ENCODE measurements around the gene PP2D1.
"Not testable (repeated sequence)": the region's sequence is repeated elsewhere in the genome, so short reads cannot be mapped to it uniquely, and the experiment has no call there.

Gene PP2D1

DNA sequence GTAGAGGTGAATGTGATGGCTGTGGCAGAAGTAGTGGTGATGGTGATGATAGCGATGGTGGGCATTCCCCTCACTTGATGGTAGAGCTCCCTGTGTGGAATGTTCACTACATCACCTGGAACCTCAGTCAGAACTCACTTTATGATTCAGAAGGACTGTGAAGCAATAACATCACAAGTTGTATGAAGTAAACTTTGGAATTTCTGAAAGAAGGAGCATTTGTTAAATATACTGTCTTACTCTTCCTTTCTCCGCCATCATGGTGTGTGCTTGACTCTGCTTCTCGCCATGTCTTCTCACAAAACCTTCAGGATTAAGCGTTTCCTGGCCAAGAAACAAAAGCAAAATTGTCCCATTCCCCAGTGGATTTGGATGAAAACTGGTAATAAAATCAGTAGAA is at the start of gene PP2D1:
PP2D1 (minus strand) TSS at position 101 of the 400 bp plus-strand sequence. CDS start 192 bp downstream, outside the sequence.
- DNase-seq (ENCODE audit: low read depth in 3 of 3): no peak

- DNase-seq (ENCODE audit: low read depth in 3 of 3): peak in 1 of 3 donors; percentile 11
These were observed 49.1 kb upstream of the PP2D1 start for GRCh38 chr3:20060974-20061685.

DNA sequence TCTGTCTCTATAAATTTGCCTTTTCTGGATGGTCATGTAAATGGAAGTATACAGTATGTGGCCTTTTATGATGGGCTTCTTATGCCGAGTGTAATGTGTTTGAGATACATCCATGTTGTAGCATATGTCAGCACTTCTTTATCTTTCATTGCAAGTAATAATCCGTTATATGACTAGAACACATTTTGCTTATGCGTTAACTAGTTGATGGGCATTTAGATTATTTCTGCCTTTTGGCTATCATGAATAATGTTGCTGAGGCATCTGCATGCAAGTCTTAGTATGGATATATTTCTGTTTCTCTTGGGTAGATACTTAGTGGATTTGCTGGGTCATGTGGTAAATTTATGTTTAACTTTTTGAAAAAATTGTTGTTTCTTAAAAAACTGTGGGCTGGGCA is 47.9 kb upstream of the PP2D1 start:
- no peak for DNase-seq (ENCODE audit: low read depth in 3 of 3)

DNA sequence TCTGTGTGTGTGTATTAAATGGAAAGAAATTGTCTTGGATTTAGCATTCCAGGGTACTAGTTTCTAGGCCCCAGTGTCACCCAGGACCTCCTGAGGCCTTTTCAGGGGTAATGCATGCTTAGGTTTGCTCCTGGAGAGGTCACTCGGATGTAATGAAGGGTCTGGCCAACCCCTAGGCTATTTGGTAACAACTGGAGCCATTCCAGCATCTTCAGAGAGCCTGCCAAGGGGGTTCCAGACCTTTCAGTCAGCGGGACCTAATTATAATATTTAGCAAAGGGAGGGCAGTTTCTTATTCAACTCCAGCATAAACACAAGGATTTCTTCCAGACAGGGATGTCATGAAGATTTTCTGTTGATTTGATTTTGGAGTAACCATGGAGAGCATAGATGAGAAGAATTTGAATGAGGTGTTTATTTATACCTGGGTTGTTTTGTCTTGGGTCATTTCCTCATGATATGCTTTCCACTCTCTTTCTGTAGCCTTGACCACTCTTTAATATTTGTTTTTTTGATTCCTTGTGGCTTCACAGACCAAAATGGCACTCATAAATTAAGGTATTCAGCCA is 45.6 kb upstream of the PP2D1 start:
- no peak for DNase-seq (ENCODE audit: low read depth in 3 of 3)

GRCh38 chr3:20056725-20057611 is 44.9 kb upstream of the PP2D1 start:
- peak in 2 of 3 donors; percentile 15 to 29 for DNase-seq (ENCODE audit: low read depth in 3 of 3)

DNA sequence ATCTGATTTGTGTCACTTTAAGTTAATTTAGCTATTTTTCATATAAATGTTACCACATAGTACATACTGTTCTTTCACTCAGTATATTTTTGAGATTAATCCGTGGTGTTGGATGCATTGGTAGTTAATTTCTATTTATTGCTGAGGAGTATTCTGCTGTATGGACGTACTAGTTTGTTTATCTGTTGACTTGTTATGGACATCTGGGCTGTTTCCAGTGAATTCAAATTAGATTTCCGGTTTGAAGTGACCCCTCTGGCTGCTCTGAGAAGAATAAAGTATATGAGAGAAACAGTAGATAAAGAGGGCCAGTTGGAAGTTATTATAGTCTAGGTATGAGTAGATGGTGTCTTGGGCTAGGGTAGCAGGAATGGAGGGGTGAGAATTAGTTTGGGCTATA is 43.8 kb upstream of the PP2D1 start:
- no peak for DNase-seq (ENCODE audit: low read depth in 3 of 3)

- DNase-seq (ENCODE audit: low read depth in 3 of 3): peak in 1 of 3 donors; percentile 5
These were observed 43.1 kb upstream of the PP2D1 start for GRCh38 chr3:20055020-20055775.

DNA sequence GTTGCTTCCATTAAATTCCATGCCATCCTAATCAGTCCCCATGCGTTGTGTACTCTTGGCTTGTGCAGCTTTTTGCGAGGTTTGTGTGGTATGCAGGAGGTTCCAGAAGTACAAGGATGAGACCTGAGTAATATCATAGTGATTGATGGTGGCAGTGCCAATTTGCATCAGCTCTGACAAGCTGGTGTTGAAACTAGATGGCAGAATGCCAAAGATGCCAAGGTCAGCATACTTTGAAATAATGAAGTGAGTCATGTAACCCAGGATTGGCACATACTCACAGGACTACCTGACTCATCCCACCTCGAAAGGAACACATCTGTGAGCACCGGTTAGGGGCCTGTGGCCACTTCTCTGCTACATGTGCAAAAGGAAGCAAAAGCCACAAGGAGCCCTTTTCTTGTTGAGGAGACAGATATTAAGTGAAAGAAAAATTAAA is 42.5 kb upstream of the PP2D1 start:
- peak; percentile 47 to 74 (median 58) for DNase-seq (ENCODE audit: low read depth in 3 of 3)

DNA sequence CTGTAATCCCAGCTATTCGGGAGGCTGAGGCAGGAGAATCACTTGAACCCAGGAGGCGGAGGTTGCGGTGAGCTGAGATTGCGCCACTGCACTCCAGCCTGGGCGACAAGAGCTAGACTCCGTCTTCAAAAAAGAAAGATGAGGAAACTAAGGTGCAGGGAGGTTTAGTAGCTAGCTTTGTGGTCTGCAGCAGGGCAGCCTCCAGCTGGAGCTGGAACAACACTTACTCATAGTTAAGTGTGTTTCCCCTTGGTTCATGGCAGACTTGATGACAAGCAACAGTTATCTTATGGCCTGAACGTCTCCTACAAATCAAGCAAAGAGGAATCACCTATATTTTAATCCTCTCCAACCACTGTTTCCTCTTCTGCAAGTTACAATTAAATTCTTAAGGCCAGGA is 40.8 kb upstream of the PP2D1 start:
- no peak for DNase-seq (ENCODE audit: low read depth in 3 of 3)

DNA sequence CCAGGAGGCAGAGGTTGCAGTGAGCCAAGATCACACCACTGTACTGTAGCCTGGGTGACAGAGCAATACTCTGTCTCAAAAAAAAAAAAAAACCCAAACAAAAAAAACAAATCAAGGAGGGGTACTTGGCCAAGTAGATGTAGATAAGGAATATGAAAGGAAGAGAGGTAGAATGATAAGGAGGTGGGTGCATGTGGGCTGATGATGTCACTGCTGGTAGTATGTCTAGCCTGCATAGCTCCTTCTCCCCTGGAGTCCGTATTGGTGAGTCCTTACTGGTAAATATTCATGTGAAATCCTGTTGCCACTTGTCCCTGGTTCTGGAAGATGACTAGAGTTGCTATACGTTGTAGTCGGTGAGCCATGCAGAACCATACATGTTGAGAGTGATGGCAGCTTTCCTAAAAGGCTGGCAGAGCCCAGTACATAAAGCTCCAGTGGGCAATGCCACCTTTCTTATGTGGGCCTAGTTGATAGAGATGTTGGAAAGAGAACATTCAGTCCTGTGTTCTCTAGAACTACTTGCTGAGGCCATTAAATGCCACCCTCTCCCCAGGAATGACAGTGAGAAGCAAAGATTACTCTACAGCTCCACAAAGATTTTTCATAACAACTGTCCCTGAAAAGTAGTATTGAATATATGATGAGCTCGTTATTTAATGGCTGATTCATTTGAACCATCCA is 39.2 kb upstream of the PP2D1 start:
- no peak for DNase-seq (ENCODE audit: low read depth in 3 of 3)

DNA sequence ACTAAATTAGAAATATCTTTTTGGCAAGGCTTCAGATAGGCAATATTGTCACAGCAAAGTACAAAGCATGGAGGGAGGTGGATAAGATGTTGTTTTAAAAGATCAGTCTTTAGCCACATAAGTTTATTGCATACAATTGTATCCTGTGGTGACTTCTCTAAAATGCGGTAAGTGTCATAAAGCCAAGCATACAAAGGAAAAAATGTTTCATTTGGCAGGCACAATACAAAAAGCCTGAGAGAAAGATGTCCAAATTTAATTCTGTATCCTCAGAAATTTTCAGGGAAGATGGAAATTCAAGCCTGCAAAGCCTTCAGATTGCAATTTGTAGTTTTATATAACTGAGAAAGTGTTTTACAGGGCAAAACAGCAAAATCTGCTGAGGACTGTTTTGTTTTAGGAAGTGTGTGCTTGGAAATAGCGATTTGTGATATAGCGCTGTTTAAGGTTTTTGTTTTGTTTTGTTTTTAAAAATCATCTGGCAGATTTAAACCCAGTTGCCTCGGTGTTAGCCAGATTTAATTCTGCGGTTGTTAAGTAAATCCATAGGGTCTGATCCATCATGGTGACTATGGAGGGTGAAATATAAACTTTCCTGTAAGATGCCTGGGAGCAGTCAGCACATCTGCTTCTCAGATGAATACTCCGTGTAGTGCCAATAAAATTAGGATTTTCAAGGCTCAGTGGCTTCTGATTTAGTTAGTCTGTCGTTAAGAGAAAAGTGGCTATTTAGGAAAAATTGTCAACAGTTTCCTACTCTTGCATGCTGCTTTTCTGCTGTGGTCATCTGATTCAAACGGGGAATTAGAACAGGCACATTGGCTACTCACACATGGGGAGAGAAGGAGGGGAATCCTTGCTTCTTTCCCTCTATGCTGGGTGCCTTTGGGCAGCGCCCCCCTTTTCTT is 36.2 kb upstream of the PP2D1 start:
- DNase-seq (ENCODE audit: low read depth in 3 of 3): no peak

GRCh38 chr3:20047341-20047779 is 35.3 kb upstream of the PP2D1 start:
- DNase-seq (ENCODE audit: low read depth in 3 of 3): no peak

GRCh38 chr3:20046556-20046955 is 34.5 kb upstream of the PP2D1 start:
- DNase-seq (ENCODE audit: low read depth in 3 of 3): no peak

DNA sequence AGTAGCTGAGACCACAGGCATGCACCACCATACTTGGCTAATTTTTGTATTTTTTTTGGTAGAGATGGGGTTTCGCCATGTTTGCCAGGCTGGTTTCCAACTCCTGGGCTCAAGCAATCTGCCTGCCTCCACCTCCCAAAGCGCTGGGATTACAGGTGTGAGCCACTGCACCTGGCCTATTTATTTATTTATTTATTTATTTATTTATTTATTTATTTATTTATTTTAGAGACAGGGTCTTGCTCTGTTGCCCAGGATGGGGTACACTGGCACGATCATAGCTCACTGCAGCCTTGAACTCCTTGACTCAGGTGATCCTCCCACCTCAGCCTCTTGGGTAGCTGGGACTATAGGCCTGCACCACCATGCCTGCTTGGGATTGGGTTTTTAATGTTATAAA is 33.1 kb upstream of the PP2D1 start:
- not testable (repeated sequence) for DNase-seq (ENCODE audit: low read depth in 3 of 3)

DNA sequence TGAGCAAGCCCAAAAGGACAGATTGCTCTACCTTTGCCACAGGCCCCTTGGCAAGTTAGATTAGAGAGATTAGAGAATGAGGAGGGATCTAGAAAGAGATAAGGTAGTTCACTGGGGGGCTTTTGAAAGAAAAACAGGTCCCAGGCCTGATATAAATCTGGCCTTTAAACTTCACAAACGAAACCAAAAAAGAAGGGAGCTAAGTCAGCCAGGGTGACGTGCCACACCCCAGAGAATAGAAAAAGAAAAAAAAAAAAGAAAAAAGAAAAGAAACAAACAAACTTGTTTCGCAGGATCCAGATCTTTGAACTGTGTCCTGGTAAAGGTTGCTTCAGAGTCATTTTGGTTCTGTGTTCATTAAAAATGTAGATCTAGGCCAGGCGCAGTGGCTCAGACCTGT is 31.8 kb upstream of the PP2D1 start:
- DNase-seq (ENCODE audit: low read depth in 3 of 3): no peak

DNA sequence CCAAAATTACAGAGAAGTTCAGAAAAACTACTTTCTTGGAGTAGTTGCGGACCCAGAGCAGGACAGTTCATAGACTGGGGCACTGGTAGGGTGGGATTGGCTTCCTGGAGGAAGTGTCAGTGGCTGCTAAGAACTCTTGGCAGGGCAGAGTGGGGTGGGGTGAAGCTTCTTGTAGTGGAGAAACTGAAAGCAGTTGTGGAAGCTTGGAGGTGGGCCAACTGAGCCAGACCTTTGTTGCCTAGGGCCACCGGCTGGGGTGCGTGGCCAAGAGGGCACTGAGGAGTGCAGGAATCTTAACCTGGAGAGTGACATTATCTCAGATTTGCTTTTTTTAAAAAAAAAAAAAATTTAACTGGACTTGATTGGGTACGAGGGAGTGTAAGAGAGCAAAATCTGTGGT is 31.3 kb upstream of the PP2D1 start:
- DNase-seq (ENCODE audit: low read depth in 3 of 3): peak in 1 of 3 donors; percentile 26

- no peak for DNase-seq (ENCODE audit: low read depth in 3 of 3)
These were observed 30.3 kb upstream of the PP2D1 start for GRCh38 chr3:20042331-20042730.

GRCh38 chr3:20041197-20041780 is 29.2 kb upstream of the PP2D1 start:
- peak; percentile 61 to 79 (median 64) for DNase-seq (ENCODE audit: low read depth in 3 of 3)

- DNase-seq (ENCODE audit: low read depth in 3 of 3): peak; percentile 35 to 66 (median 41)
These were observed 28.6 kb upstream of the PP2D1 start for GRCh38 chr3:20040548-20041196.

Data from stimulated activated CD4-positive, alpha-beta T cell treated with anti-CD3 and anti-CD28 coated beads, TNF-alpha, amount 100 ng/mL, for 48 hours (primary cell).